GM19438 (cell line): ENCODE measurements around the gene CST6.
"Not testable (repeated sequence)": the region's sequence is repeated elsewhere in the genome, so short reads cannot be mapped to it uniquely, and the experiment has no call there.

ENCODE experiments used
- ATAC-seq: cut with Tn5 transposase; IDR thresholded peaks from one replicate; pipeline ENCODE4 v1.9.1; 2021; ENCODE audit warnings: low read depth; ENCODE audit not compliant: unreplicated experiment

CST6 gene

DNA sequence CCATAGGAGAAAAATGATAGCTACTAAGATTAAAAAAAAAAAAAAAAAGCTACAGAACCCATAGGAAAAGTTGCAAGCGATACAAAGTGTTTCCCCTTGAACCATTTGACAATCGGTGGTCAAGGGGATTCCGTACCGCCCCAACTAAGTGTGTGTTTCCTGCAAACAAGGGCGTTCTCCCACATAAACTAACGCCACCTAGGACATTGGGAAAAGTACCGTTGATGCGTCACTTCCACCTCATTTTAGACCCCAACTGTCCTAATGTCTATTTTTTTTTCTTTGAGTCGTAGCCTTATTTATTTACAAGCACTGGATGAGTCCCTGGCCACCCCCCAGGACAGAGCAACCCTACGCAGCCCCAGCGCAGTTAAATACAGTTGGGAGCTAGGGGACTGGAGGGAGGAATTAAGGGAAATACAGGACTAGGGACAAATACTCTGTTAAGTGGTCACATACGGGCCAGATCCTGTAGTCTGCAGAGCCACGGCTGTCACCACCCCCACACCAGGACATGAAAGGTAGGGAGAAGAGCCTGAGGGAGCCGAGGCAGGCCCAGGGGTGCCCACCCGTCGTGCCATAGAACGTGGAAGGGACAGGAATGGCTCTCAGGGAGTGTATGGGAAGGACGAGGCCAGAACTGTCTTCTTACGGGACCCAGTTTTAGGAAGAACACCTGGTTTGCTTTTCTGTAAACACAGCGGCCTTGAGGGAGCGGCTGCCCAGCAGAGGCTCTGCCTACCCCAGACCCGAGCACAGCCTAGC is 28.8 kb upstream of the CST6 start:
- no peak for ATAC-seq

DNA sequence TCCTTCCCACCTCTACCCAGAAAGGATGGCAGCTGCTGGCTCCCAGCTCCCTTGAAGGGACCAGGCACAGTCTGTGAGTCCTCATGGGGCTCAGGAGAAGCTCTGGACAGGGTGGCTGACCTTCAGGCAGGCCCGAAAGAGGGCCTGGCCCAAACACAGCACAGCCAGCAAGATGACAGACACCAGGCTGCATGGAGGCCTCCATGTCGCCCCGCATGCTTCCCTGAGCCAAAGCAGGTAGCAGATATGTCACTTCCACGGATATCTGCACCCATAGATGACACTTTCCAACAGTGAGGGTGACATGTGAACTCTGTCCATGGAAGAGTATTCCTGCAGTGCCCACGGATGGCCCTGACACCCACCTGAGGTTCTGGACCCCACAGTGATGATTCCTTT is 28.2 kb upstream of the CST6 start:
- no peak for ATAC-seq

DNA sequence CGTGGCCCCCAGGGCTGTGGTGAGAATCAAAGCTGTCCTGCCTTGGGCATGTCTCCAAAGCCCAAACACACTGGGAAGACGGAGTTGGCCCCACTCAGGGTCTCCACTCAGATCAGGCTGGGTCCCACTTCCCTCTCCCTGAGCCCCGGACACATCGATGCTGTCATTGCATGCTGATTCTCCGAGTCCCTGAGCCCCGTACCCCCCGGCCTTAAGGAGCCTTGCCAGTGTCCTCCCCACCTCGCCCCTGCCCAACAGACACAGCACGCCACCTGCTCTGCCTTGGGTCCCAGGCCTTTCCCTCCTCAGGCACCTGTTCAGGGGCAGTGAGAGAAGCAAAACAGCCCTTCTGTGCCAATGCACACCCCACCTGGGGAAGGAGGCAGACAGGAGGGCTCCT is 24.5 kb upstream of the CST6 start:
- no peak for ATAC-seq

DNA sequence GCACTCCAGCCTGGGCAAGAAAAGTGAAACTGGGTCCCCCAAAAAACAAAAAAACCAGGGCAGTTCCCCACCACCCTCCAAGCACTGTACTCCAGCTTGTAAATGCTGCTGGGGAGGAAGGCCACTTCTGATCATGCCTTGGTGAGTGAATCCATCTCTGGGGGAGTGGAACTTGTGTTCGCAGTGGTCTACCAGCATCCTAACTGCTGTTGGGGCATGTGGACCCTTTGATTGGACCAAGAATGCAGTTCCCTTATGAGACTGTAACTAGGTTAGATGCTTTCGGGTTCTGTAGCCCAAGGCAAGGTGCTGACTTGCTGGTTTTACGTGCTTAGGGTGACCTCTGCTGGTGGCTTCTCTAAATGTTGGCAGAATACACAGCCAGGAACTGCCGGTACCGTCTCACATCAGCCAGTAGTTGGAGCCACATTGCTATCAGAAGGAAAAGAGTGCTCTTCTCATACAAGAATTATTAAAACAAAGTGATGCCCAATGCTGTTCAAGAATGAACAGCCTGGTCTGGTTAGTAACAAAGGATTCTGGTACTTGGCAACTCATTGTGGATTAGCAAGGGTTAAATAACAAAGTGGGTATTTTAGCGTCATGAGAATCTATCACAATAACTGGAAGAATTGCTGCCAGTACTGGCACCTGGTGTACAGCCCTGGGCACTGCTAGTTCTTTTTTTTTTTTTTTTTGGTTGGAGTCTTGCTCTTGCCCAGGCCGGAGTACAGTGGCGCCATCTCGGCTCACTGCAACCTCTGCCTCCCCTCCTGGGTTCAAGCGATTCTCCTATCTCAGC is 22.8 kb upstream of the CST6 start:
- peak; percentile 91 for ATAC-seq

DNA sequence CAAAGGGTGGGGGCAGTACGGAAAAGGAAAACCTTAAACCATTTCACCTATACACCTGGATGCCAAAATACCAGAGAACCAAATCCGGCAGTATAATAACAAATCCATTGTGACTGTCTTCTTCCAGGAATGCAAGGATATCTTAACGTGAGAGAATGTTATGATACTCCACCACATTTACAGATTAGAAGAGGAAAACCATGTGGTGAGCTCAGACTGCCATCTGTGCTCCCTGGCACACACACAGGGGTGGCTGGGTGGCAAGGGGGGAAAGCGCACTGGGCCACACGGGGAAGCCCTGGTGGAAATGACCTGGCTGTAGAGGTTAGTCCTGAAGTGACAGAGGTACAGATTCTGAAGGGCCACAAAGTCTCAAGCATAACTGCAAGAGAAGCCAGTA is 19.8 kb upstream of the CST6 start:
- no peak for ATAC-seq

DNA sequence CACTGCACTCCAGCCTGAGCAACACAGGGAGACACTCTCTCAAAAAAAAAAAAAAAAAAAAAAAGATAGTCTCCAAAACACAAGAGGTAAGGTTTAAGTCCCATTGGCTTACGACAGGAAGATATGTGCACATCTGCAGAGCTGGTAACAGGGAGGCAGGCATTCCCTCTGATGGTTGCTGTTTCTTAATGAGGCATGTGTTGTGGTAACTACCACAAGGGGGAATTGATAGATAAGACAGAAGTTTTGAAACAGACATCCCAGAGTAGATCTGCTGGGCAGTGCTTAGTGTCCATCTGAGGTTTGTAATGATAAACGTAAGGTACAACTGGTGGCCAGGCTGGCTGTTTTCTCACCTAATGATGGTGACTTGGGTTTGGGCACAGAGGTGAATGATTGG is 14.5 kb upstream of the CST6 start:
- no peak for ATAC-seq

DNA sequence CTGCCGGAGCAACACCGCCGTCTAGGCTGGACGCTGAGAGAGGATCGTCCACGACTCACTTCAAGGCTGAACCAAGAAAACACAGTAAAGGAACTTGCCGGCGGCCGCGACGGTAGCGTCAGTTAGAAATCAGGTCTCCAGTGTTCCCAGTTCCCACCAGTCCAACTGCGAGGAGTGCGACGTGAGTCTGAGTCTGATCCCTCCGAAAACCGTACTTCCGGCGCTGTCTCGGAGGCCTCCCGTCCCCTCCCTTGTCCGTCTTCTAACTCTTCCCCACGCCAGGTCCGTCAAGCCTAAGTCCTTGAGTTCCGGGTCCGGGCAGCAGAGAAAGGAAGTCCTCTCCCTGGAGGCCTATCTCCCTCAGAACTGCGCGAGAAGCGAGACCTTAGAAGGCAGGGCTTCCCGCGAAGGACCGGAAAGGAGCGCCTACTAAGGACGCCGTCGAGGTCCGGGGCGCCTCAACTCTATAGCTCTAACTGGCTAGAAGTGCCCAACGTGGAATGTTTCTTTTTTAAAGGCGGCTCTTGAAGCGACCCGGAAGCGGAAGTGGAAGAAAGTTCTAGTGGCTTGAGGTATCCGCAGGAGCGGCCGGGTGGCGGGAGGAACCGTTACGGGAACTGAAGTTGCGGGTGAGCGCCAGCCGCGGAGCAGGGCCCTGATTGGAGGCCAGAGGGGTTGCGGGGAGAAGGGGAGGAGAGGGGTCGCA is 9.7 kb upstream of the CST6 start, which contains the start of the genes BANF1 and EIF1AD:
BANF1 (plus strand) TSS at position 562 of the 706 bp plus-strand sequence. CDS start 748 bp downstream, outside the sequence.
EIF1AD (minus strand) TSS at position 216 of the 706 bp plus-strand sequence. CDS start 1,768 bp downstream, outside the sequence.
- peak; percentile 75 for ATAC-seq

DNA sequence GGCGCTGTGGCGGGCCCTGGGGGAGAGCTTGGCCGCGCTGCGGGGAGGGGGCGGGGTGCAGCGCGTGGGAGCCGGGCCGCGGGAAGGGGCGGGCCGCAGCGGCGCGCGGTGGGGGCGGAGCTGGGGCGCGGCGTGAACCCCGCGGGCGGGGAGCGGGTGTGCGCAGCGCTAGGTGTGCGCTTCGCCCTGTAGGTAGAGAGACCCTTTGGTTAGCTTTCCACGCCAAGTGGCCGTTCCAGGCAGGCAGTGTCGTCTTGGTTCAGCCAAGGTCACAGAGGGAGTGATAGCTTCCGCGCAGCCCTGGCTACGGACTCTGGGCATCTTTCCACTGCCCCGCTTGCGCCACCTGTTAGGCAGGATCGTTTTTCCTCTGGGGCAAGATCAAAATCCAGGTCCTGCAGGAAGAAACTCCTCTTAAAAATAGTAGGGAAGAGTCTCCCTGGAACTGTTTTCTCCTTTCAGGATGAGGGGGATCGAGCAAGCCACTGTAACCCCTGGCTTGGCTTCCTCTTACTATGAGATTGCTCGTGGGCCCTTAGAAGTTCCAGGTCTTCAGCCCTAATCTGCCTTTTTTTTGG is 9.1 kb upstream of the CST6 start:
- ATAC-seq, result peak; percentile 39

DNA sequence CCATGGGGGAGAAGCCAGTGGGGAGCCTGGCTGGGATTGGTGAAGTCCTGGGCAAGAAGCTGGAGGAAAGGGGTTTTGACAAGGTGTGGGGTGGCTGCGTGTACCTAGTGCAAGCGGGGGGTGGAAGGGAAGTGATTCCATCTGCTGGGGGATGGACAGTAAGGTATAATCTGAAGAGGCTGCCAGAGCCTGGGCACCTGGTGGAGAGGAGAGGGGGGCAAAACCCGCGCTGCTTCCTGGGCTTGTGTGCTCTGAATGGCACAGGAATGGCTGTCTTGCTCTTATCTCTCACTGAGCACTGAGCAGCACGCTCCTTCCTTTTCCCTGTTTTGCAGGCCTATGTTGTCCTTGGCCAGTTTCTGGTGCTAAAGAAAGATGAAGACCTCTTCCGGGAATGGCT is 8.5 kb upstream of the CST6 start:
- no peak for ATAC-seq

DNA sequence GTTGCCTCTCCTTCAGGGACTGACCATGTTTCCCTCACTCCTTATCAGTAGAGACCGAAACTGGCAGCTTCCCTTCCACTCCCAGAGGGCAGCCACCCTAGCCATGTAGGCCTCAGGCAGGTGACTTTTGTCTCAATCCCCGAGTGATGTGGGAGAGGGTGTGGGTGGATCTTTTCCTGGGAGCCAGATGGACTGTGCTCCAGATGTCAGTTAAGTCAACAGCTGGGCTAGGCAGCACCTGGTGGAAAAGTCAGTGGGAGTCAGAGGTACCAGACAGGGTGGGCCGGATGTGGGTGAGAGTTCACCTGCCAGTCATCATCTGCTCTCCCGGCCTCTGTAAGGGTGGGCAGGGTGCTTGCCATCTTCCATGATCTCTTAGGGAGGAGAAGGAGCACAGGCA is 7.6 kb upstream of the CST6 start:
- no peak for ATAC-seq

DNA sequence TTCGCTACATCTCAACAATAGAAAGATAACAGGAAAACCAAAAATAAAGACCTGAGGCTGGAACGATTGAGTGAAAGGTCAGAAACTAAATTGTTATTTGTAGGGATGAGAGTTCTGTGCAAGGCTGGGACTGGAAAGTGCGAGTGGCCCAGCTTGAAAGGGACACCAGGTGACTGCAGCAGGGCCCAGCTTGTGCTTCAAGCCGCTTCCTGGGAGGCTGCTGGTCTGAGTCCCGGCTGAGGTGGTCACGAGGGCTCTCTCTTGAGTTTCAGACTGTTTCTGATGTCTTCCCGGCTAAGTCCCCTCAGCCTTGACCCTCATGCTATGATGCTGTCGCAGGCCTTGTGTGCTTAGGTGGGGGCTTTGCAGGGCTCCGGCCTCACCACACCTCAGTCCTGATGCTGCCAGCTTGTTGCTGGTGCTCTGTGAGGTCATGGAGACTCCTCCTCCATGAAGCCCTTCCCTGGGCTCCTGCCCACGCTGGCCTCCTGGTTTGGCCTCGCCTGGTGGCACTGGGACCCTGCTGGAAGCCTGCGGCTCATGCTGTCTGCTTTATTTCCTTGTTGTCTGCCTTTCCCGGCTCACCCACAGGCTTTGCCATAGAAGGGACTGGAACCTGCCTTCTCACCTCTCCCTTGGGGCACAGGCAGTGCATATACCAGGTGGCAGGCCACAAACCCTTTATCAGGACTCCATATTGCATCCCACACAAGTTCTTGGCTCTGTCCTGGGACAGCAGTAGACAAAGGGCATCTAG is 5.5 kb upstream of the CST6 start:
- ATAC-seq, result no peak

DNA sequence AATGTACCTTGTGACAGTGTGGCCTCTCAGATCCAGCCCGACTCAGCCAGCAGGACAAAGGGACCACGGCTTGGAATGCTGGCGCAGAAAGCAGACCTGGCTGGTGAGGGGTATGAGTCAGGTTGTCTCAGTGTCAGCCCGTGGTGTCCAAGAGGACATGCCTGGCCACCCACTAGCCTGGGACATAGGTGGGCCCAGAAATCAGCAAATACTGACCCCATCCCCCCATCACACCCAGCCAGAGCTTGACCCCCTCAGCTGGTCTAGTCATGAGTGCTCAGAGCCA is 5.0 kb upstream of the CST6 start:
- no peak for ATAC-seq

DNA sequence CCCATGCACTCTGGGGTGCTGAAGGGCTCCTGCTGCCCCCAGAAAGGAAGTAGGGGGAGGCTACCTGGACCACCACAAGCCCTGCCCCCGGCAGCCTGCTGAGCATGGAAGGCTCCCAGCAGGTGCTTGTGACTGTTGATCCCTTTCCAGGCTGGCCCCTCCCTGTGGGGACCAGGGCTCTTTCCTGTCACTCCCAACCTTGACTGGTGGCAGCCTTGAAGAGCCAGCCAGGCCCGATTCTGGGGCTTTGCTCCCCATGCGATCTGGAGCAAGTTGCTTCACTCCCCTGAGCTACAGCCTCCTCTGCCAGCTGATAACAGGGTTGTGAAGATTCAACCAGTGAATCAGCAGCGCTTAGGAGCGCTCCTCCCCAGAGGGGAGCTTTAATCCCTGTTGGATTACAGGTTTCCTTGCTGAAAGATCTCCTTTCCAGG is 4.6 kb upstream of the CST6 start:
- no peak for ATAC-seq

DNA sequence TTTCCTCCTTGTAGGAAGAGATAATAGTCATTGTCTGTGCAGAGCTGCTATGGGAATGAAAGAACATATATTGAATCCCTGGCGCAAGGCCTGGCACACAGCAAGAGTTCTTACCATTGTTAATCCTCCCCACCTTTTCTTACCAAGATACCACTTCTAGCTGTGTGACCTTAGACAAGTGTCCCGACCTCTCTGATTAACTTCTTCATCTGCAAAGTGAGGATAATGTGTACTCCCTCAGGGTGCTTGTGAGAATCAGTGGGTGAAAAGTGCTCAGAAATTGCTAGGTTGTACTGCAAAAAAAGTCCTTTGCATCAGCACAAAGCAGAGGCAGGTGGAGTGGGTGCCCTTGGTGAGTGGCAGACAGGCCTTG is 3.7 kb upstream of the CST6 start:
- ATAC-seq, result no peak

DNA sequence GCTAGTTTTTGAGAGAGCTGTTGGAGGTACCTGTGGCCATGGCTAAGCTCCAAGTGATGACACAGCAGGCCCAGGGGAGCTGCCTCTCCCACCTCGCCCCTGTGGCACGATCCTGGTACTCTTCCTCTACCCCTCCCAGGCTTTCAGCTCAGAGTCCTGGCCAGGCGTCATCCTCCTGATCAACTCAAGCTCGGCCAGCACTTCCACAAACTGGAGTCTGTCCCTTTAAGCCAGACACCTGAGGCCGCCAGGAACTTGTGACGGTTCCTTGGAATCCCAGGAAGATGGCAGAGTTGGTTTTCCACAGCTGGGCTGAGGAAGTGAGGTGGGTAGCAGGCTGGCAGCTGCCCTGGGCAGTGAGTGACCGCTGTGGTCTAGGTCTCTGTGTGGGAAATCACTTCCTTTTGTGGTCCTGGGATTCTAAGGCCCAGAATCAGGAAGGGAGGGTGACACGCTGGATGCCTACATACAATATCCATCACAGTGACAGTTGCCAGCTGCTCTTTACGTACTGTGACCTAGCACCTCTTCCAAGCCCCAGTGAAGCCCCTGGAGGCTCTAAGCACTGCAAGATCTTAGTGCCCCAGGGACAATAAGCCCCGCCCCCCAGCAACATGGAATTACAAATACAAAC is 3.2 kb upstream of the CST6 start:
- no peak for ATAC-seq

DNA sequence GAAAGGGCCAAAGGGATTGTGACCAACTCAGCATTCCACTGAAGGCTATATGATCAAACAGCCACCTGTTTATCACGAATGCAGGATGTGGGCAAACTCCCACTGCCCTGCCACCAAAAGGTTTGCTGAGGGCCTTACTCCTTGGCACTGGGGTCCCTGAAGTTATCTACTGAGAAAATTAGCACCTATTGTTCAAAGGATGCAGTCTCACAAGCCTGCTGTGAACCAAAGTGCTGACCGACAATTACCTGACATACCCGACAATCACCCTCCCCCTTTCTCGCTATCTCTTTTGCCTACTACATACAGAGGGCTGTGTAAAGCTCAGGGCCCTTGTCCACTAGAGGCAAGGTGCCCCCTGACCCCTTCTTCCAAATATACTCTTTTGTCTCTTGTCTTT is 1.8 kb upstream of the CST6 start:
- not testable (repeated sequence) for ATAC-seq

DNA sequence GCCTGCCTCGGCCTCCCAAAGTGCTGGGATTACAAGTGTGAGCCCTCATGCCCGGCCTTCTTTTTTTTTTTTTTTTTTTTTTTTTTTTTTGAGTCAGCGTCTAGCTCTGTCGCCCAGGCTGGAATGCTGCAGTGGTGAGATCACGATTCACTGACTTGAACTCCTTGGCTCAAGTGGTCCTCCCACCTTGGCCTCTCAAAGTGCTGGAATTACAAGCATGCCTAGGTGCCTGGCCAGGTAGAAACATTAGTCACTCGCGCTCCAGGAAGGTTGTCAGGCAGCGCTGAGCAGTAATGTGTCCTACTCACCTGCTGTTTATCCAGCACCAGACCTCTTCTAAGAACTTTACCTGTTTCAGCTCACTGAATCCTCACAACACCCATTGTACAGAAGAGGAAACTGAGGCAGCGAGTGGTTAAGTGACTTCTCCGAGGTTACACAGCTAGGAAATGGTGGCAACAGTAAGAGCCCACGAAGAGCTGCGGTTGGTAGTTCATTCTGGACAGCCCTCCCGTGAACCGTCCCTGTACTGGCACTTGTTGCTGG is 496 bp upstream of the CST6 start:
- ATAC-seq, result no peak

DNA sequence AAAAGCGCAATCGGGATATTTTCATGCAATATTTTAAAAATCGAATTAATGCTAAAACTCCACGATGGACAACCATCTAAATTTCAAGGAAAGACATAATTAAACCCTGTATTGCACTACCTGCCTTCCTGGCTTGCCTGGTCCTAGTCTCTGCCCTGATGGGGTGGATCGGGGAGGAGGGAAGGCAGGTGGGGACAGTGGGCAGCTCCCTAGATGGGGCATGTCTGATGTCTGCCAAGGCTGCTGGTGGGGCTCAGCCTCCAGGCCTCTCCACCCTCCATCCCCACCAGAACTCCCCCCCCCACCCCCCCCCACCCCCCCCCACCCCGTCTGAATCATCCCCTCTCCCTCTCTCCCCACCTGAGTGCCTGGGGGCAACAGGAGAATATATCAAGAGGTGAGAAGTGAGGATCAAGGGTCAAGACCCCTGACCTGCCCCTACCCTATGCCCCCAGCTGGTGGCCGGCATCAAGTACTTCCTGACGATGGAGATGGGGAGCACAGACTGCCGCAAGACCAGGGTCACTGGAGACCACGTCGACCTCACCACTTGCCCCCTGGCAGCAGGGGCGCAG is 650 bp downstream of the CST6 start:
- no peak for ATAC-seq
